ENCODE results near the gene STARD13. TPM values are rescaled to one million over a fixed set of nuclear protein-coding genes. Genes with fewer than 3 reads are reported as not detected.

Gene STARD13
- total RNA-seq, 1 donor from 2014 or later = 2.0 TPM

- no peaks in the 10 kb centered on the region for H3K9me3 Mint-ChIP-seq
- no peak overlapping the region for H3K4me3 Mint-ChIP-seq
- no peaks in the 10 kb centered on the region for H3K36me3 ChIP-seq
- H3F3A ChIP-seq (ENCODE audit: low read depth) = no peaks in the 10 kb centered on the region
- H3K79me2 ChIP-seq (ENCODE audit: low read depth) = no peaks in the 10 kb centered on the region
- no peak overlapping the region for H3K4me3 ChIP-seq
- no peak overlapping the region for H3K9ac ChIP-seq
- no peak overlapping the region for H3K4me2 ChIP-seq
- H3K36me3 Mint-ChIP-seq = peaks cover 2% of the 10 kb centered on the region
- no peaks in the 10 kb centered on the region for H4K20me1 ChIP-seq (ENCODE audit: low read depth)
- TF ChIP-seq EZH2 (IDR thresholded peaks at IDR 0.05) (no peak), CTCF (IDR thresholded peaks at IDR 0.05) (no peak), EZH2phosphoT487 (IDR thresholded peaks at IDR 0.05) (no peak)
- no peak overlapping the region for H3K27ac ChIP-seq
- peaks cover 3% of the 10 kb centered on the region for H3K27me3 Mint-ChIP-seq (ENCODE audit: insufficient read depth, low read depth)
- H3K4me1 ChIP-seq = peaks cover 7% of the 10 kb centered on the region
- no peaks in the 10 kb centered on the region for H3K9me3 ChIP-seq (ENCODE audit: low read depth)
- no peaks in the 10 kb centered on the region for H3K27me3 ChIP-seq
- peaks cover 63% of the 10 kb centered on the region for H3K4me1 Mint-ChIP-seq
- no peak for DNase-seq (ENCODE audit: low spot score)
- H2AFZ ChIP-seq (replicated peaks) = no peak overlapping the region
- H3K27ac Mint-ChIP-seq = peak overlapping the region; percentile 61
These were observed 162.3 kb downstream of the STARD13 start for GRCh38 chr13:33123066-33123859.

- H3K4me3 ChIP-seq = no peak overlapping the region
- TF ChIP-seq EZH2 (IDR thresholded peaks at IDR 0.05) (no peak), CTCF (IDR thresholded peaks at IDR 0.05) (no peak), EZH2phosphoT487 (IDR thresholded peaks at IDR 0.05) (no peak)
- H3K4me2 ChIP-seq = no peak overlapping the region
- no peaks in the 10 kb centered on the region for H3K36me3 ChIP-seq
- H3K79me2 ChIP-seq (ENCODE audit: low read depth) = no peaks in the 10 kb centered on the region
- no peak for DNase-seq (ENCODE audit: low spot score)
- H3K27me3 ChIP-seq = no peaks in the 10 kb centered on the region
- H3K4me1 Mint-ChIP-seq = peaks cover 42% of the 10 kb centered on the region
- H3K9me3 ChIP-seq (ENCODE audit: low read depth) = no peaks in the 10 kb centered on the region
- H3F3A ChIP-seq (ENCODE audit: low read depth) = no peaks in the 10 kb centered on the region
- no peak overlapping the region for H3K9ac ChIP-seq
- no peak overlapping the region for H2AFZ ChIP-seq (replicated peaks)
- no peak overlapping the region for H3K4me3 Mint-ChIP-seq
- no peak overlapping the region for H3K27ac ChIP-seq
- H3K36me3 Mint-ChIP-seq = peaks cover 8% of the 10 kb centered on the region
- no peak overlapping the region for H3K27ac Mint-ChIP-seq
- H3K9me3 Mint-ChIP-seq = no peaks in the 10 kb centered on the region
- H3K27me3 Mint-ChIP-seq (ENCODE audit: insufficient read depth, low read depth) = peaks cover 3% of the 10 kb centered on the region
- H4K20me1 ChIP-seq (ENCODE audit: low read depth) = no peaks in the 10 kb centered on the region
- peaks cover 7% of the 10 kb centered on the region for H3K4me1 ChIP-seq
These were observed 165.6 kb downstream of the STARD13 start for GRCh38 chr13:33119856-33120543.

DNA sequence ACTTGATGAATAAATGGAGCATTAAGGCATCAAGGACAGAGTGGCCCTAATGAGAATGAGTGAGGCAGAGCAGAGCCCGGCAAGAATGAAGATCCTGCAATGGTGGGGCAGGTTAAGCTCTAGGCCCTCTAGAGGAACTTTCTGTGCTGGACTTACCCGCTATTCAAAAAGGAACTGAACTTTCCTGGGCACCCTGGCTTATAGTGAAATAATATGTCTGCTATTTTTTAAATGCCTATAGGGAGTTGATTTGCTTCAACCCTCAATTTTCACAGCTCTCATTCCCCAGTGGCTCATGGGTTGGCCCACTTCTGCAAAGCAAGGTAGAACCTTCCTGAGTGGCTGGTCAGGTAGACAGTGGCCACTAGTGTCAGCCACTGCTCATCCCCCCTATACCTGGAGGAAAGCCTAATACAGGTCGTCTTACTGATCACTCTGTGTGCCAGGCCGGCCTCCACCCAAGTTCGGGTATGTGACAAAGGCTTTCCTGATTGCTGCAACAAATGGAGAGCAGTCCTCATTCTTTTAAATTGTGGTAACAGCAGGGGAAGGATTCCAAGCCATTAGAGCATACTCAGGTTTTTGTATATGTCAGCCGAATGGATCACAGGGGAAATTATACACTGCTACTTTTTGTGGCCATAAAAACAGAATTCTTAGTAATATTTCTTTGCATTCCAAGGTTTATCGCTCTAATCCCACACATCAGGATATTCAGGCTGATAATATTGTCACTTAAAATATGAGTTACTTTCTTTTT lies 166.4 kb downstream of the STARD13 start:
- H3K9me3 ChIP-seq (ENCODE audit: low read depth) = no peaks in the 10 kb centered on the region
- H3K36me3 ChIP-seq = no peaks in the 10 kb centered on the region
- Mint-ChIP-seq H3K4me3 (no peak overlapping the region), H3K36me3 (peaks cover 8% of the 10 kb centered on the region), H3K27me3 (ENCODE audit: insufficient read depth, low read depth) (peaks cover 3% of the 10 kb centered on the region), H3K27ac (no peak overlapping the region), H3K4me1 (peaks cover 36% of the 10 kb centered on the region), H3K9me3 (no peaks in the 10 kb centered on the region)
- no peak overlapping the region for H3K4me3 ChIP-seq
- H3K79me2 ChIP-seq (ENCODE audit: low read depth) = no peaks in the 10 kb centered on the region
- no peak overlapping the region for H3K4me2 ChIP-seq
- H3K27me3 ChIP-seq = no peaks in the 10 kb centered on the region
- no peak overlapping the region for H3K27ac ChIP-seq
- DNase-seq (ENCODE audit: low spot score) = no peak
- H3K4me1 ChIP-seq = peaks cover 7% of the 10 kb centered on the region
- TF ChIP-seq EZH2 (IDR thresholded peaks at IDR 0.05) = no peak
- TF ChIP-seq EZH2phosphoT487 (IDR thresholded peaks at IDR 0.05) = no peak
- no peak for TF ChIP-seq CTCF (IDR thresholded peaks at IDR 0.05)
- H2AFZ ChIP-seq (replicated peaks) = no peak overlapping the region
- H3F3A ChIP-seq (ENCODE audit: low read depth) = no peaks in the 10 kb centered on the region
- no peaks in the 10 kb centered on the region for H4K20me1 ChIP-seq (ENCODE audit: low read depth)
- no peak overlapping the region for H3K9ac ChIP-seq
